Mucosa of gallbladder (tissue), 1 donor: Measurements from ENCODE around the gene ACOXL. TPM values are rescaled to one million over a fixed set of nuclear protein-coding genes. Genes with fewer than 3 reads are reported as not detected.
"Not testable (repeated sequence)": the region's sequence is repeated elsewhere in the genome, so short reads cannot be mapped to it uniquely, and the experiment has no call there.

Source experiments
- DNase-seq: peaks from one replicate; pipeline ENCODE4 v3.0.0-alpha.2; 2020; ENCODE audit warnings: low spot score
- total RNA-seq: library from RNA; stranded (reverse); gene quantifications from one replicate; pipeline ENCODE4 v1.2.1, GENCODE V29; 2021
- donor health status: DM: no; HTN: no; CAD: no.

Gene ACOXL
- total RNA-seq, 1 donor from 2014 or later, result not detected

DNA sequence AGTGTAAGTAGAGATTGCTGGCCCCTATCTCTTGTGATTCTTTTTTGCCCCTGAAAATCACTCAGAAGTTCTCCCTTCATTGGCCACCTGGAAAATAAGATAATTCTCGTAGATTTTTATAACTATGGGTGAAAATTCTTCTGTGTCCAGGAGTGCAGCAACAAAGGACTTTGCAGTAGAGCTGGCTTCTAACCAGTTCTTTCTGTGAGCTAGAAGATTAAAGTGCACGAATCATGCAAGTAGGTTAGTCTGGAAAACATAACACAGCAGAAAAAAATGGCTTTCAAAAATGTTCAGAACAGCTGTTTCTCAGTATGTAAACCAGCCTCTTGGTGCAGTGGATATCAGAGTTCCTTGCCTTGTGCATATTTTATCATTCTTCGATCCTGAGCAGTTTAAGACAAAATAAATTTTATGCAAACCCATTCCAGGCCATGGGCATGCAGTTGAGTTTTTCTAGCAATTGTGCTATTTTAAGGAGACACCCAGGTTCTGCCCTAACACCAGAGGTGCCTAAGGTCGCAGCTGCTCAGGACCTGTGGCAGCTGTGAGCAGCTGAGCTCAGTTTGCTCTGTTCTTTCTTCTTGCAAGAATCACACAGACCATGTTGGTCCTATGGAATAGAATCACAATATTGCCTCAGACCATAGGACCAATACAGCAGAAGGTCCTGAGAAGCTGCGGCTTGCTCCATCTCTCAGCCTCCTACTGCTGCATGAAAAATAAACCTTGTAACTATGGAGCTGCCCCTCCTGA lies 307.4 kb downstream of the ACOXL start:
- DNase-seq, result no peak

DNA sequence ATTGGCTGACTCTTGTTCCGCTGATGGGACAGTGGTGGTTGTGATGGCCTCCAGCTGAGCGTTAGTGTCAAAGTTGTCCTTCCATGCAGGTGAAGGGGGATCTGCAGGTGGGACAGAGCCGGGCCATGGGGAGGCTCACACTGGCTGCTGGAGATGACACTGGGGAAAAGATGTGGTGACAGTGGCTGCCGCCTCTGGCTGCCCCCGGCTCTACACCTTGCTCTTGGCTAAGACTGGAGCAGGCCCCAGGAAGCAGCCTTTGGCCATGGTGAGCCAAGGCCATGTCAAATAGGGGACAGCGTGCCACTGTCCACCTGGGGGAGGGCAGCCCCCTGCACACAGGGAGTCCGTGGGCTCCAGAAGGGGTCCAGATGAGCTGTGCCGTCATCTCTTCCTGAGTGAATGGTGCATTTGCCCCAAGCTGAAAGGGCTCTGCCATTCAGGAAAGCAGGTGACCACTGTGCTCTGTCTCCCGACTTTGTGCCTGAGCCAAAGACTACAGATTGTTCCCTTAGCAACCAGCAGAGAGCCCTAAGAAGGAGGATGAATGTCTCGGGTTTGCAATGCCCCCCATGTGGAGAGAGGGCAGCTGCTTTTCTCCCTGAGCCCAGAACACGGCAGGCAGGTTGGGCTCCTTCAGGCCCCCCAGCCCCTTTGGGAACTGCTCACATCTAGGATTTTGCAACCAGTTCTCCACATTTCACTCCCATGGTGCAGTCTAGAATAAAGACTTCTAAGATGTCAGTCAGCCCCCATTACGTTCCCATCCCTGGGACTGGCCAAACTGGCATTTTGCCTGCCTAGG lies 309.2 kb downstream of the ACOXL start:
- DNase-seq, result no peak

DNA sequence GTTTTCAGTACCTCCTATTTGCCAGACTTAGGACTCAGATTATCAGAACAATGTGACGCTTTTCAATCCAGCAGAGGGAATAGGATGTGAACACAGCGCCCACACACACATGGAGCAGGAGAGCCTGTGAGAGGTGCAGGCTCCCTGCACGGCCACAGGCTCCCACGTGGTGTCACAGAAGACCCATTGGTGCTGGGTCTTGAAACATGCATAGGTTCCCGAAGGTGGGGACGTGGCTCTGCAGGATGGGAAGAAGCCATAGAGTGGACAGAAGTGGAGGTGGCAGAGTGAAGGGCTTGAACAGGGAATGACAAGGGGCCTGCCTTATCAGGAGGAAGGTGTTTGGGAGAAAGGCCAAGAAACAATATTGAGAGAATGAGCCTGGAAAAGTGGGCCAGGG lies 309.9 kb downstream of the ACOXL start:
- DNase-seq, result no peak

GRCh38 chr2:111042772-111043771 lies 310.7 kb downstream of the ACOXL start:
- no peak for DNase-seq

DNA sequence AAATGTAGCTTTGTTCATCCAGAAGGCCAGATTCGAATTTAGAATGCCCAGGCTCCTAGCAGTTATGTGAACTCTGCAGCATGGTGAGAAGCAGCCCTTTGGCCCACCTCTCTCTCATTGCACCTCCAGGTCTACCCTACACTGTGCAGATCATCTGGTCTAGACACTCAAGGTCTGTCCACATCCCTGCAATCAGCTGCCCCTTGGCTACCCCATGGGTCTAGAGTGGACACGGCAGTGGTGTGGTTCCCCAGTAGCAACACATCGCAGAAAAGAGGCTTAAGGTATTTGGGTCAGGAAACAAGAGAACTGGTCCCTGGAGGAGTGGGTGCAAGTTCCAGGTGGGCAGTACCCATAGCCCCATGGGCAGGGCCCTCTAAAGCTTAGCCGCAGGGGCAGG lies 311.7 kb downstream of the ACOXL start:
- DNase-seq, result no peak

DNA sequence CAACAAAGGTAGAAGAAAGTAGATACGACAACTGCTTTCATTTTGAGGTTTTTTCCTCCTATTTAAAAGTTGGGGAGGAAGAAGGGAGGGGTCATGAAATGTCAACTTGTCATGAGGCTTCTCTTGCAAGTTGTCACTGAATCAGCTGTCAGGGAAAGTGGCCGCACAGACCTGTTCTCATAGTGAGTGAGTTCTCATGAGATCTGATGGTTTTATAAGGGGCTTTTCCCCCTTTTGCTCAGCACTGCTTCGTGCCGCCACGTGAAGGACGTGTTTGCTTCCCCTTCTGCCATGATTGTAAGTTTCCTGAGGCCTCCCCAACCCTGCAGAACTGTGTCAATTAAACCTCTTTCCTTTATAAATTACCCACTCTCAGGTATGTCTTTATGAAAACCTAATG lies 312.9 kb downstream of the ACOXL start:
- not testable (repeated sequence) for DNase-seq

DNA sequence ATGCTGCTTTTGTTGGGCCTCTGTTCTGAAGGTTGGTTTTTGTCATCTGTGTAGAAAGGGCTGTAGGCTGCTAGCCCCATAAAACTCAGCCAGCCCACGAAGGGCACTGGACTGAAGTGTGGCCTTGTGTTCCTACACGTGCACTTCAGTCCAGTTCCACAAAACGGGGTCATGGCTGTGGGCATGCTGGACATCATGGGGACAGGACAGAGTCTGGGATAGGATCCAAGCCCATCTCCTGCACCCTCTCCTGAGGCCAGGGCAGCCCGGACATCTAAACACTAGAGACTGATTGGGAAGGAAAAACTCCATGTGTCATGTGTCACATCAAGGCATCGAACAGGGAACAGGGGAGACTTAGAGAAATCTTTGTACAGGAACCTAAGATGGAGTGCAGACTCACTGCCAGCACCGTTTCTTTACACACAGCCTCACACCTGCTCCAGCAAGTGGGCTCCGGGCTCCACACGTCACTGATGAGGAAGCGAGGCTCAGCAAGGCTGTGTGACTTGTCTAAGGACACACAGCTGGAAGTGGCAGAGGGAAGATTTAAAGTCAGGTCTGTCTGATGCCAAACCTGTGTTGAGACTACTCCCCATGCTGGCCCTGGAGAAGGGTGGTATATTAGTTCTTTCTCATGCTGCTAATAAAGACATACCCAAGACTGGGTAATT lies 313.5 kb downstream of the ACOXL start:
- DNase-seq, result no peak

- DNase-seq, result no peak
These were observed 314.3 kb downstream of the ACOXL start for GRCh38 chr2:111046670-111047069.

DNA sequence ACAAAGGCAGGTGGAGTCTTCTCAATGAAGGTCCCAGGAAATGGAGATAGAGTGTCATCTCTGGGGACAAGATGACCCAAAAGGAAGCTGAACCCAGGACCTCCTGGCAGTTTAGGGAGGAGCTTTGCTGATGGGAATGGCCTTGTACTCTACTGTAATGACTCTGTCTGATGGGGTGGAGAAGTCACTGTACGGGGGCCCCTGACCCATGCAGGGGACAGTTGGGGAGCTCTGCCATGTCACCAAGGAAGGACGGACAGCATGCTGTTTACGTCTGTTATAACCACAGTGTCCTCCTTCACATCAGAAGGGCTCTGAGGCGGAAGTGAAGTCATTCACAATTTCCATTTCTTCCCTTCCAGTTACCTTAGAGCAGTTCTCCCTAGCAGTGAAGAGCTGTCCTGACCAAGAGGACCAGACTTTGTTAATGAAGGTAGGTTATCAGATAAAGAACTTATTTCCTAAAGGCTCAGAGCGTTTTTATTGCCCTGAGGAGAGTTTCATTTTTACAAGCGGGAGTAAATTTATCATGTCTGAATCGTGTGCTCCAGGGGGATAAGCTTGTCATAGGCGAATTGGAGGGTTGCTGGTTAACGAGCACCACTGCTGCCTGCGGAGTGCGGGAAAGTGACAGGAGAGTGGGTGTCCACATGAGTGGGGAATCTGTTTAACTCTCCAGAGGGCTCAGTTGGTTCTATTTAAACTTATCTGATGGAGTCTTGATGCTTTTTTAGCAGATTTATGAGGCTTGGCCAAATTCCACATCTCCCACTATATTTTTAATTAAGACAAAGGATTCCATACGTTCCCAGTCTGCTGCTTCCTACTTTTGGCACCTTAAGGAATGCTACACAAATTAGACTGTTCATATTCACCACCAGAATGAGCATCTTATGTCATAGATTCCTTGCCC lies 316.7 kb downstream of the ACOXL start:
- DNase-seq, result no peak

- DNase-seq, result no peak
These were observed 317.6 kb downstream of the ACOXL start for GRCh38 chr2:111049792-111050640.

- DNase-seq, result no peak
These were observed 318.5 kb downstream of the ACOXL start for GRCh38 chr2:111050701-111051376.

GRCh38 chr2:111052621-111053020 lies 320.2 kb downstream of the ACOXL start:
- no peak for DNase-seq

GRCh38 chr2:111053266-111053665 lies 320.9 kb downstream of the ACOXL start:
- DNase-seq, result no peak

GRCh38 chr2:111053825-111054515 lies 321.6 kb downstream of the ACOXL start:
- DNase-seq, result no peak

DNA sequence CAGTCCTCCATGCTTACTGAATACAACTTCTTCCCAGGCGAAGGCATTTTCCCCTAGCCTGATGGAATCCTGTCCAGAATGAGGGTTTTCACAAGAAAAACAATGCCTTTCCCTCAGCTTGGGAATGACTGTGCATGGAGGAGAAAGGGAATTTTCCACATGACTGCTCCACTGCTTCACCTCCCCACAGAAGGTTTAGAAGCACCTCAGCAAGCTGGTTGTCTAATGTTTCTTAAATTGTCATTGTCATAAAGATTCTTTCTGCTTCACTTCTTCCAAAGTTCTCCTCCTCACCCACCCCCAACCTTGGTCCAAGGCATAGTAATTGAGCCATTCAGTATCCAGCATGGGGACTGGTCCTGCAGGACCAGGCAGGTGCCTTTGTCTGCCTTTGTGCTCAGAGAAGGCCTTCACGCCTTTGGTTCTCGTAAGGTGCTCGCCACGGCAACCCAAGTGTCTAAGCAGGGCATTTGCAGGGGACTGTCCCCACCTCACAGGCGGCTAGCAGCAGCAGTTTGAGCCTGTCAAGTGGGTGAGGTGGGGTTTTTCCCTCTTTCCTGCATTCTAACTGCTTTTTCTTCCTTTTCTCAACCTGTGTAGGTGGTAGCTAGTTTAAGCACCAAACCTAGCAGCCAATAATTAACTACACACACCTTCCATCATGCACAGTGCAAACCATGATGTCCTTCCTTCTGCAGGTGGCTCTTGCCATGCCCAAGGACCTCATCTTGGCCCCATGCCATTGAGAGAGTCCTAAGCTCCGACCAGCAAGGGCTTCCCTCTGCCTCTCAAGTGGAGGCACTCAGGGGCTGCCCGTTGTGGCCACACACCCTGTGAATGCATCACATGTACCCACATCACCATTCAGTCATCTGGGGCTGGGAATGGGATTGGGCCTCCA lies 322.7 kb downstream of the ACOXL start:
- DNase-seq, result no peak

GRCh38 chr2:111055735-111056134 lies 323.4 kb downstream of the ACOXL start:
- no peak for DNase-seq

DNA sequence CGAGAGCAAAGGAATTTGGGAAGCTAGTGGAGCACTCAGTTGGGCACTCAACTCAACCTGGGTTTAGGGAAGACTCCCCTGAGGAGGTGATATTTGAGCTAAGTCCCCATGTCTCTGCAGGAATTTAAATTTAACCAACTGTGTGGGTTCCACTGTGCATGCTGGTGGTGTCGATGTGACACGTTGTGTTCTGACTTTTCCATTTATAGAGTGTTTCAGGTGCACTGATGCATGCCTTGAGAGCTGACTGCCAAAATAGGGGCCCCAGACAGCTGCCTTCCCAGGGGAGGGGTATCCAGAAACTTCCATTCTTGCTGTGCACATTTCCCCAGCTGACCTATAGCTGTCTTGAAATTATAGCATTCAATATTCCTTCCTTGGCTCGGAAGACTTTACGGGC lies 324.7 kb downstream of the ACOXL start:
- DNase-seq, result no peak
